ENCODE data around the gene UPK3BL1.
"Not testable (repeated sequence)": the region's sequence is repeated elsewhere in the genome, so short reads cannot be mapped to it uniquely, and the experiment has no call there.

Gene UPK3BL1

DNA sequence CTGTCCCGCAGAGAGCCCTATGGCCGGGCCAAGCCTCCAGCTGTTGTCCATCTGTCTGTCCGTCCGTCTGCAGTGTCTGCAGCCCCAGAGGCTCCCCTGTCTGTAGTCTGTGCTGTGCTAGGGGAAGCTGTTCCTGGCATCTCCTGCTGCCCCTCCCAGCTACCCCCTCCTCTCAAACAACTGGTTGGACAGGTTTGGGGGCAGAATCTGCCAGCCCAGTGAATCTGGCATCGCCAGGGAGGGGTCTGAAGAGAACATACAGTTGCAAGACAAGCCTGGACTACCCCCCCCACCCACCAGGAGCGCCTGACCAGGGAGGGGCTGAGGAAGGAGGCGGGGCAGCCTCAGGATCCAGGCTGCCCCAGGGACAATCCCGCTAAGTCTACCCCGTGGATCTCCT lies at the start of gene UPK3BL1:
Gene UPK3BL1 (minus strand): TSS at position 101 of the 400 bp plus-strand sequence. CDS start 50 bp downstream, at position 51.
- DNase-seq, result not testable (repeated sequence)

DNA sequence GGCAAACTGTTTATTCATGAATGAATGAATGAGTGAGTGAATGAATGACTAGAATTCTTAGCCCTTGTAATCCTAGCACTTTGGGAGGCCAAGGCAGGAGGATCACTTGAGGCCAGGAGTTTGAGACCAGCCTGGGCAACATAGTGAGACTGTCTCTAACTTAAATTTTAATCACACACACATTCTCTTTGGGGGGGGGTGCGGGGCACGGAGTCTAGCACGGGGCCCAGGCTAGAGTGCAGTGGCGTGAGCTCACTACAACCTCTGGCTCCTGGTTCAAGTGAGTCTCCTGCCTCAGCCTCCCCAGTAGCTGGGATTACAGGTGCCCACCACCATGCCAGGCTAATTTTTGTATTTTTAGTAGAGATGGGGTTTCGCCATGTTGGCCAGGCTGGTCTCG lies 48.0 kb upstream of the UPK3BL1 start:
- not testable (repeated sequence) for DNase-seq

- not testable (repeated sequence) for DNase-seq
These were observed 47.1 kb upstream of the UPK3BL1 start for GRCh38 chr7:102689436-102690282.

DNA sequence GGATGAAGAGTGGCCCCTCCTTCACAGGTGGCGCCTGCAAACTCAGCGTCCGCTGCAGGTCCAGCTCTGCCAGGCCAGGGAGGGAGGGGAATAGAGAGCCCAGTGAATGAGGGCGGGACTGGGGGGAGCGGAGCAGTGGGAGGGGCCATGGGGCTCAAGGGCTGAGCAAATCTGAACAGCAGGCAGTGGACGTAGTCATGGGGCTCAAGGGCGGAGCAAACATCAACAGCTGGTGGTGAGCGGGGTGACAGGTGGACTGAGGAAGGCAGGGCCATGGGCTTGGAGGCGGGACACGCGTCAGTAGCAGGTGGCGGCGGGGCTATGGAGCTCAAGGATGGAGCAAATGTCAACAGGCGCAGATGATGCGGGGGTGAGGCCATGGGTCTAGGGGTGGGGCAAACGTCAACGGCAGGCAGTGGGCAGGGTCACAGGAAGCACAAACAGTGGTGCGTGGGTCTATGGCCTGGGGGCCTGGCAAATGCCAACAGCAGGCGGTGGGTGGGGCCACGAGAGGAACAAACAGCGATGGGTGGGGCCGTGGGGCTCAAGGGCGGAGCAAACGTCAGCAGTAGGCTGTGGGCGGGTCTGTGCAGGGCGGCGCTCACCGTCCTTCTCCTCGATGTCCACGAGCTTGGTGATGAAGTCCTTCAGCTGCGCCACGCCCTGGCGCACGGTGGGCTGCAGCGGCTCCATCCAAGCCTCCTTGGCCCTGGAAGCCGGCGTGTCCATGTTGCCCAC lies 45.9 kb upstream of the UPK3BL1 start:
- not testable (repeated sequence) for DNase-seq

- DNase-seq, result not testable (repeated sequence)
These were observed 40.0 kb upstream of the UPK3BL1 start for GRCh38 chr7:102682560-102682959.

DNA sequence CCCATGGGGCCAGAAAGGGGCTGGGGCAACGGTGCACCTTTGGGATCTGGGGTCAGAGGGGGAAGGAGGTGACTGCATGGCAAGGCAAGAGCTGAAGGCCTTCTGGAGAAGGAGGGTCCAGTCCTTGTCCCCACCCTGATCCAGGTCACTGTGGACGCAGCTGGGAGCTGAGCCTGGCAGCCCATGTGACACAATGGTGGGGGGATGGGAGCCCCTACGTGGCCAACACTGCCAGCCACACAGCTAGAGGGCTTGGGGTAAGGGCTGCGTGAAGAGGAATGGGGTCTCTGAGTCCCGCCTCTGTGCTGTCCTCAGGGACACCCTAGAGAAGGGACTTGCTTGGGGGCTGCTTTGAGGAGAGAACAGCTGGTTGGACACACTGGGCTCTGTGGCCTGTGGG lies 38.2 kb upstream of the UPK3BL1 start:
- not testable (repeated sequence) for DNase-seq

DNA sequence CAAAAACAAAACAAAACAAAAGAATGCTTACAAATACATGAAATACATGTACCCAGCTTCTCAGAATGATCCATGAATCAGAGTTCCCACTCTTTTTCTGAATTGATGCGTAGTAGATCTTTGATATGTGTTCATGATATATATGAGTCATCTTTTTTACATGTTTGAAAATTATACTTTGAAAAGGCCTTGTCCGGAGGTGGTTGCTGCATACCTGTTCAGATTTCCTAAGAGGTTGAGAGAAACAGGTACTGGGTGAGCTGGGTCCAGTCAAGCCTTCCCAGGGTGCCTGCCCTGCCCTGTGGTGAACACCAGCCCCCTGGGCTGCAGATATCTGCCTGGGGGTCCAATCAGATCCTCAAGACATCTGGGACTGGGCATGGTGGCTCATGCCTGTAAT lies 33.0 kb upstream of the UPK3BL1 start:
- DNase-seq, result not testable (repeated sequence)

DNA sequence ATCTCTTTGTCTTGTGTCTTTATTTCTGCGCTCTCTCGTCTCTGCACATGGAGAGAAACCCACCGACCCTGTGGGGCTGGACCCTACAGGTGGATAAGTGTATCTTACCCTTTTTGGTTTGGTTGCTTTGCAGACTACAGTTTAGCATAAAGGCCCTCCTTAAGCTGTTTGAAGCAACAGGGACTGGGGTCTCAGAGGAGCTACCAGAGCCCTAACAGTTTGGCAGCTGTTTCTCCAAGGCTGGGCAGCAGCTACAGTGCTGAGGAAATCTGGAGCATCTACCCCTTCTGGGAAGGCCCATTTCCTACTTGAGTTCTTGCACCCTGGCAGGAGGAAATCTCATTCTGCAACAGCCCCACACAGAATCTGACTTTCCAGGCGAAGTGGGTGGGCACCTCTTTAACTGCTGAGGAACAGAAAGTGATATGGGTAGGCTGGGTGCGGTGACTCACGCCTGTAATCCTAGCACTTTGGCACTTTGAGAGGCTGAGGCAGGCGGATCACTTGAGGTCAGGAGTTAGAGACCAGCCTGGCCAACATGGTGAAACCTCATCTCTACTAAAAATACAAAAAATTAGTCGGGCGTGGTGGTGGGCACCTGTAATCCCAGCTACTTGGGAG lies 31.0 kb upstream of the UPK3BL1 start:
- not testable (repeated sequence) for DNase-seq

DNA sequence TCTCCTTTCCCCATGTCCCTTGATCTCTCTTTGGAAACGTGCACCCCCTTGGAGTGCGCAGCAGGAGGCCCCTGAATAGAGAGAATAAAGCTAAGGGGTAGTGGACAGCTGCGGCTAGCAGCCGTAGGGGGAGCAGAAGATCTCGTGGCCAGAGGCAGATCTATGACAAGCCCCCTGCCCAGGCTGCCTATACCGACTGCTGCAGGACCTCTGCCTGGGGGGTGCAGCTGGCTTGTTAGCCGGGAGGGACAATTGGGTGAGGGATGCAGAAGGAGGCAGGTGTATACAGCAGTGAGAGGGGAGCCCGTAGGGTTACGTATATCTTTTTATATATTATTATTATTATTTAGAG lies 29.3 kb upstream of the UPK3BL1 start:
- not testable (repeated sequence) for DNase-seq

DNA sequence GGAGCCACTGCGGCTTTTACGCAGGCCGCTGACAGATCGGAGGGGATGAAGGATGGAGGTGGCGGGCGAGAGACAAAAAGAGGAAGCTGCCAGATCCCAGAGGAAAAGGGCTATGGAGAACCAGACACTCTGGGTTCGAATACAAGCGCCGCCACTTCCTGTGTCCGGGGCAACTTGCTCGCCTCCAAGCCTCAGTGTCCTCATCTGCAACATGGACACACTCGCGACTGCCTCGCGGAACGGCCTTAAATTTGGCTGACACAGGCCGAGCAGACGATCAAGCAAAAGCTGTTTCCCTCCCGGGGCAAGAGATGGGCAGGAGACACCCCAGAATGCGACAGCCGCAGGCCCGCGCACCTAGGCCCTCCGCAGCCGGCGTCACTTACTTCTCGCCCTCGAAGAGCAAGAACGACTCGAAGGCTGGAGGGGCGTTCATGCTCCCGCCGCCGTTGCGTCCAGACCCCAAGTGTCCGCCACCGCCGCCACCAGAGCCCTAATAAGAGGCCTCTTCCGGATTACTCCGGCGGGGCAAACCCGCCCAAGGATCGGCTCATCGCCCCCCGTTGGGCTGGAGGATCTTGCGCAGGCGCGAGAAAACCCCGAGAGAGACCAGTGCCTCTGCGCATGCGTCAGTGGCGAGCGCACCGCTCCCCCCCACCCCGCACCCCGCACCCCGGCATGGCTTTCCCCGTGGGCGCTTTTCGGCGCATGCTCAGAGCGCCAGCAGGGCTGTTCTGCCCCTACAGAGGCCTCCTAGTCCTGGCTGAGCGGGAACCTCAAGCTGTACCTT lies 28.8 kb upstream of the UPK3BL1 start, which contains the start of gene POLR2J2:
Gene POLR2J2 (minus strand): TSS at position 498 of the 790 bp plus-strand sequence. CDS start 62 bp downstream, at position 436.
- DNase-seq, result not testable (repeated sequence)

- DNase-seq, result not testable (repeated sequence)
These were observed 24.9 kb upstream of the UPK3BL1 start for GRCh38 chr7:102667523-102667922.

- DNase-seq, result not testable (repeated sequence)
These were observed 24.3 kb upstream of the UPK3BL1 start for GRCh38 chr7:102666850-102667249.

GRCh38 chr7:102664765-102665164 lies 22.2 kb upstream of the UPK3BL1 start:
- DNase-seq, result not testable (repeated sequence)

GRCh38 chr7:102649924-102650323 lies 7.3 kb upstream of the UPK3BL1 start, which contains the start of gene SPDYE2B:
Gene SPDYE2B, plus strand, starts transcription at chr7:102650319. Its CDS starts 2,030 bp downstream, at chr7:102652349.
- not testable (repeated sequence) for DNase-seq

DNA sequence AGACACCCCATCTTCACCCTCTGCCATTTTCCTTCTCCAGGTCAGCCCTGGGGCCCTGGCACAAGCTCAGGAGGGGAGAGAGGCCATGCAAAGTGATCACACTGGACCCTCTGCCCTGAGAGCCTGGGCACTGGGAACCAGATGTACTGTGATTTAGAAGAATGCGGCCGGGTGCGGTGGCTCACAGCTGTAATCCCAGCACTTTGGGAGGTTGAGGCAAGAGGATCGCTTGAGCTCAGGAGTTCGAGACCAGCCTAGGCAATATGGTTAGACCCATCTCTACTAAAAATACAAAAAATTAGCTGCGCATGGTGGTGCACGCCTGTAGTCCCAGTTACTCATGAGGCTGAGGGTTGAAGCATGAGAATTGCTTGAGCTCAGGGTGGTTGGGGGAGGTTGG lies 5.2 kb upstream of the UPK3BL1 start:
- DNase-seq, result not testable (repeated sequence)

DNA sequence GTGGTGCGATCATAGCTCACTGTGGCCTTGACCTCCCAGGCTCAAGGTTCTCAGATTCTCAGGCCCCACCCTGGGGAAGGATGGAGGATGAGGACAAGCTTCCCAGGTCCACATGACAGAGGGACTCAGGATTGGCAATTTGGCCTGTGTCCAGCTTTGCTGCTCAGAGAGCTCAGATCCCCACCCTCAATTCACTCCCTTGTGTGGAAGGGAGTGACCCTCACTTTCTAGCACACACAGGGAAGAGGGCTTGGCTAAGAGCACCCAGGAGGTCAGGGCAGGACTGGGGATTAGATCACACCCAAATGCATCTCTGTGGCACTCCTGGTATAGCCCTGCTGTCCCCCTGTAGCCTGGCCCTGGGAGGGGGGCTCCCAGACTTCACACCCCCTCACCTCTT lies 813 bp upstream of the UPK3BL1 start:
- not testable (repeated sequence) for DNase-seq

- DNase-seq, result not testable (repeated sequence)
These were observed 3.7 kb downstream of the UPK3BL1 start for GRCh38 chr7:102638848-102639247.

- not testable (repeated sequence) for DNase-seq
These were observed 5.6 kb downstream of the UPK3BL1 start for GRCh38 chr7:102636956-102637355.

DNA sequence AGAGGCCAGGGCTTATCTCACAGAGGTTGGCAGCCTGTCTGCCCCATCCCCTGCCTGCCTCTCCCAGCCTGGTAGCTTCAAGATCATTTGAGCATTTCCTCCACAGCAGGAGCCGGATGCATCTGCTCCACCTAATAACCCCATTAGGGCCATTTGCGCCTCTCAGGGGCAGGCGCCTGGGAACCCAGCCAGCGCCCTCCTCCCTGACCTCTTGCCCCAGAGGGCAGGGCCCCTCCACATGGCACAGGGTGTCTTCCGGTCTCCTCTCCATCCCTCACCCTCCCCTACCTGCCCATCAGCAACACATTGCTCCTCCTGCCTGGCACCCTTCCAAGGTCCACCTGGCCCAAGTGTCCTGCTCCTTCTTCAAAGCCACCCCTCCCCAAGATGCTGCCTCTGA lies 7.2 kb downstream of the UPK3BL1 start:
- DNase-seq, result not testable (repeated sequence)

DNA sequence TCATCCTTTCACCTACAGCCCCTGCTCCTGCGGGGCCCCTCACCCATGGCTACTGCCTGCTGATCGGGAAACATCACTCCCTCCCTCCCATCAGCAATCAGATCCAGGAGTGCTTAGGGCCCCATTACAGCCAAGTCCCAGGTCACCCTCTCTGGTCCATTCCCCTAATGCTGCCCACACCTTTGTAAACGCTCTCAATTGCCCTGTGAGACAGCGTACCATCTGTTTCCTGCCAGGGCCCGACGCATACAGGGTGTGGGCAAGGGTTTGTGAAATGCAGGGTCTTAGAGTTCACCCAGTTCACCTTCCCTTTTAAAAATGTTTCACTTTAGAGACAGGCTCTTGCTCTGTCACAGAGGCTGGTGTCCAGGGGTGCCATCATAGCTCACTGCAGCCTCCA lies 8.3 kb downstream of the UPK3BL1 start:
- not testable (repeated sequence) for DNase-seq

DNA sequence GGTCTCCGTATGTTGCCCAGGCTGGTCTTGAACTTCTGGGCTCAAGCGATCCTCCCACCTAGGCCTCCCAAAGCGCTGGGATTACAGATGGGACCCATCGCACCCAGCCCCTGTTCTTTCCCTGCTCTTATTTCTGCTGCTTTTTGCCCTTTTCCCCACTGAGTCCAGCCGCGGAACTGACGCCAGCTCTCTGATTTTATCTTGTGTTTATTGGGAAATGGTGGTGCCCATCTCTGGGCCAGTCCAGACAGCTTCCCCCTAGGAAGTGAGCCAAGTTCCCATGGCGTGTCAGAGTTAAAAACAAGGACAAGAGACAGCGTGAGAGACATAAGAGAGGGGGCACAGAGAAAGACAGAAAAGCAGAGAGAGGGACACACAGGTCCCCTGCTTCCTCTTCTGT lies 12.0 kb downstream of the UPK3BL1 start:
- DNase-seq, result not testable (repeated sequence)

GRCh38 chr7:102627271-102627904 lies 15.2 kb downstream of the UPK3BL1 start:
- DNase-seq, result not testable (repeated sequence)
